ENCODE measurements around the gene ELK1.

DNA sequence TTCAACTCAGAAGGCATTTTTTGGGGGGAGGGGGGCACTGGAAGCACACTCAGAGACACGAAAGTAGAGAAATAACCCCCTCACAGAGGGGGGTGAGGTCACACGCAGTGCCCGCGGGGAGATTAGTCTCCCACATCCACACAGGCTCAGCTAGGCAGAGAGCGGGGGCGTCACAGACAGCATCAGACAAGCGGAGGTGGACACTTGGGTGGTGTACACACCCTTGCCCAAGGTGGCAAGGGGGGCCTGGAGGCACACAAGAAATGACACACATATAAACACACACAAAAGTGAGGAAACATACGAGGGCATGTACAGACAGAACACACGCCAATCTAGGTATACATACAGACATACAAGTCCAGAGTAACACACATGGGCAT is 30.1 kb downstream of the ELK1 start:
- TF ChIP-seq CTCF (conservative IDR thresholded peaks at IDR 0.05; ENCODE audit: low read depth, low read length) (no peak), EZH2 (IDR thresholded peaks at IDR 0.05; ENCODE audit: borderline replicate concordance, low read depth, low read length, poor library complexity, severe bottlenecking) (no peak)

Data from A673 (cell line).